HepG2 (cell line): Measurements from ENCODE around the gene CRYM. TPM values are rescaled to one million over a fixed set of nuclear protein-coding genes. Genes with fewer than 3 reads are reported as not detected.
A peak's percentile ranks its signal among the peaks of the same experiment; 100 is the strongest.

ENCODE experiments used
- HNRNPH1 ChIP-seq: fragments of 200-400 bp; formaldehyde crosslinking; optimal IDR thresholded peaks from 2 replicates; pipeline ENCODE3; 2017; ENCODE audit warnings: mild to moderate bottlenecking, low read depth, low read length
- HNRNPLL ChIP-seq: fragments of 200-400 bp; formaldehyde crosslinking; IDR thresholded peaks from 2 replicates; pipeline ENCODE4 v1.6.1; 2017; ENCODE audit warnings: mild to moderate bottlenecking, low read depth, low read length; ENCODE audit not compliant: poor library complexity, severe bottlenecking
- HOXA7 ChIP-seq: sonication (generic); formaldehyde crosslinking; IDR thresholded peaks from 2 replicates; pipeline ENCODE4 v1.8.1; 2022; ENCODE audit warnings: mild to moderate bottlenecking, missing genetic modification reagents, moderate library complexity
- JARID2 ChIP-seq: sonication (generic); formaldehyde crosslinking; IDR thresholded peaks from 2 replicates; pipeline ENCODE4 v1.8.1; 2023; ENCODE audit warnings: missing genetic modification reagents, inconsistent platforms; ENCODE audit not compliant: insufficient replicate concordance
- KDM4B ChIP-seq: sonication (generic); formaldehyde crosslinking; IDR thresholded peaks from 2 replicates; pipeline ENCODE4 v1.4.0; 2020; ENCODE audit warnings: missing genetic modification reagents
- MYPOP ChIP-seq: sonication (generic); formaldehyde crosslinking; IDR thresholded peaks from 2 replicates; pipeline ENCODE4 v1.8.1; 2023; ENCODE audit warnings: mild to moderate bottlenecking, moderate library complexity, missing genetic modification reagents
- PHB2 ChIP-seq: fragments of 450-650 bp; IDR thresholded peaks from 2 replicates; pipeline ENCODE4 v1.6.1; 2018; ENCODE audit not compliant: partially characterized antibody
- RXRB ChIP-seq: IDR thresholded peaks from 2 replicates; pipeline ENCODE4 v1.6.1; 2016; ENCODE audit warnings: borderline replicate concordance, missing genetic modification reagents, missing compliant biosample characterization
- SOX13 ChIP-seq, 3 experiments: fragments of 450-650 bp in 1 of 3; sonication (generic) in 1 of 3; formaldehyde crosslinking in 1 of 3; IDR thresholded peaks in 2 of 3; conservative IDR thresholded peaks in 1 of 3; 2 replicates each; pipeline versions ENCODE4 v1.5.0 to v1.6.1; 2016 to 2020; ENCODE audit warnings: antibody characterized with exemption in 1 of 3, mild to moderate bottlenecking in 1 of 3, missing compliant biosample characterization in 1 of 3, missing genetic modification reagents in 1 of 3, moderate library complexity in 1 of 3
- TEAD3 ChIP-seq: optimal IDR thresholded peaks from 2 replicates; pipeline ENCODE3; 2016; ENCODE audit warnings: borderline replicate concordance
- ZNF136 ChIP-seq: sonication (generic); formaldehyde crosslinking; IDR thresholded peaks from 2 replicates; pipeline ENCODE4 v1.8.1; 2022; ENCODE audit warnings: low read depth, mild to moderate bottlenecking, moderate library complexity, missing genetic modification reagents
- ZNF160 ChIP-seq: sonication (generic); formaldehyde crosslinking; IDR thresholded peaks from 2 replicates; pipeline ENCODE4 v1.8.0; 2022; ENCODE audit warnings: mild to moderate bottlenecking, inconsistent platforms, missing genetic modification reagents
- ZNF253 ChIP-seq: sonication (generic); formaldehyde crosslinking; IDR thresholded peaks from 2 replicates; pipeline ENCODE4 v1.8.0; 2022; ENCODE audit warnings: mild to moderate bottlenecking, missing genetic modification reagents, borderline replicate concordance
- ZNF280B ChIP-seq: sonication (generic); formaldehyde crosslinking; IDR thresholded peaks from 2 replicates; pipeline ENCODE4 v1.5.0; 2020; ENCODE audit warnings: missing genetic modification reagents, mild to moderate bottlenecking, borderline replicate concordance
- ZNF354B ChIP-seq: sonication (generic); formaldehyde crosslinking; IDR thresholded peaks from 2 replicates; pipeline ENCODE4 v1.8.0; 2022; ENCODE audit warnings: mild to moderate bottlenecking, missing genetic modification reagents
- polyA plus RNA-seq, 8 experiments: library from polyadenylated mRNA; depleted of rRNA in 3 of 8; stranded (reverse) in 7 of 8; unstranded in 1 of 8; fragments of >200 nt; fragmentation: Illumina TruSeq in 4 of 8; extraction: Trizol in 4 of 8; gene quantifications; 2 replicates each; pipeline versions ENCODE4 v1.2.1 to v1.2.3, GENCODE V29; 2011 to 2016; ENCODE audit warnings: low read depth in 4 of 8, missing spikeins in 1 of 8, mixed read lengths in 1 of 8; ENCODE audit not compliant: insufficient read depth in 1 of 8
- total RNA-seq, 5 experiments: library from RNA; depleted of rRNA; stranded (reverse); fragments of >200 nt; fragmentation: Illumina TruSeq; extraction: Trizol; gene quantifications; 2 replicates each; pipeline ENCODE4 v1.2.3, GENCODE V29; 2016; ENCODE audit warnings: low read depth in 1 of 5
- TF ChIP-seq, protein P1 (sequence below): sonication (generic); formaldehyde crosslinking; IDR thresholded peaks from 2 replicates; pipeline ENCODE4 v1.5.1; 2020; ENCODE audit warnings: missing genetic modification reagents, mild to moderate bottlenecking, borderline replicate concordance
- TF ChIP-seq, protein P2 (sequence below): sonication (generic); formaldehyde crosslinking; IDR thresholded peaks from 2 replicates; pipeline ENCODE4 v1.8.0; 2022; ENCODE audit warnings: mild to moderate bottlenecking, missing genetic modification reagents, borderline replicate concordance
- TF ChIP-seq, protein P3 (sequence below): IDR thresholded peaks from 2 replicates; pipeline ENCODE4 v1.4.0; 2020; ENCODE audit warnings: mild to moderate bottlenecking, missing genetic modification reagents

Gene CRYM
- total and polyA plus RNA-seq, 2 of the 13 experiments (the other 11 are each of a cell fraction or from before 2014, with no cell fraction given) = 1.9 to 2.2 TPM

GRCh38 chr16:21233521-21234150 is 44.5 kb downstream of the CRYM start, which contains the start of gene ANKS4B (continued):
- TF ChIP-seq ZNF280B (CRISPR knock-in tag) (no peak), SOX13 (IDR thresholded peaks at IDR 0.05) (peak; percentile 52; the same call in 1 of the 2 replicates), SOX13 (CRISPR knock-in tag; conservative IDR thresholded peaks at IDR 0.05 in 1 of 2, IDR thresholded peaks at IDR 0.05 in 1 of 2) (peak; percentile 58 to 95; a peak in 2 of 4 replicates), HOXA7 (no peak), JARID2 (CRISPR knock-in tag) (peak; percentile 87), PHB2 (no peak), HNRNPH1 (no peak), HNRNPLL (no peak), RXRB (CRISPR knock-in tag) (peak; percentile 99), ZNF160 (CRISPR knock-in tag) (peak; percentile 80; the same call in 1 of the 2 replicates), ZNF136 (CRISPR knock-in tag) (peak; percentile 78; the same call in 1 of the 2 replicates), ZNF354B (CRISPR knock-in tag) (no peak), ZNF253 (CRISPR knock-in tag) (no peak), TEAD3 (peak; percentile 91), KDM4B (CRISPR knock-in tag) (peak; percentile 86), MYPOP (peak; percentile 92)
- TF ChIP-seq, protein P1, sequence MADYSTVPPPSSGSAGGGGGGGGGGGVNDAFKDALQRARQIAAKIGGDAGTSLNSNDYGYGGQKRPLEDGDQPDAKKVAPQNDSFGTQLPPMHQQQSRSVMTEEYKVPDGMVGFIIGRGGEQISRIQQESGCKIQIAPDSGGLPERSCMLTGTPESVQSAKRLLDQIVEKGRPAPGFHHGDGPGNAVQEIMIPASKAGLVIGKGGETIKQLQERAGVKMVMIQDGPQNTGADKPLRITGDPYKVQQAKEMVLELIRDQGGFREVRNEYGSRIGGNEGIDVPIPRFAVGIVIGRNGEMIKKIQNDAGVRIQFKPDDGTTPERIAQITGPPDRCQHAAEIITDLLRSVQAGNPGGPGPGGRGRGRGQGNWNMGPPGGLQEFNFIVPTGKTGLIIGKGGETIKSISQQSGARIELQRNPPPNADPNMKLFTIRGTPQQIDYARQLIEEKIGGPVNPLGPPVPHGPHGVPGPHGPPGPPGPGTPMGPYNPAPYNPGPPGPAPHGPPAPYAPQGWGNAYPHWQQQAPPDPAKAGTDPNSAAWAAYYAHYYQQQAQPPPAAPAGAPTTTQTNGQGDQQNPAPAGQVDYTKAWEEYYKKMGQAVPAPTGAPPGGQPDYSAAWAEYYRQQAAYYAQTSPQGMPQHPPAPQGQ = no peak
- TF ChIP-seq, protein P2, sequence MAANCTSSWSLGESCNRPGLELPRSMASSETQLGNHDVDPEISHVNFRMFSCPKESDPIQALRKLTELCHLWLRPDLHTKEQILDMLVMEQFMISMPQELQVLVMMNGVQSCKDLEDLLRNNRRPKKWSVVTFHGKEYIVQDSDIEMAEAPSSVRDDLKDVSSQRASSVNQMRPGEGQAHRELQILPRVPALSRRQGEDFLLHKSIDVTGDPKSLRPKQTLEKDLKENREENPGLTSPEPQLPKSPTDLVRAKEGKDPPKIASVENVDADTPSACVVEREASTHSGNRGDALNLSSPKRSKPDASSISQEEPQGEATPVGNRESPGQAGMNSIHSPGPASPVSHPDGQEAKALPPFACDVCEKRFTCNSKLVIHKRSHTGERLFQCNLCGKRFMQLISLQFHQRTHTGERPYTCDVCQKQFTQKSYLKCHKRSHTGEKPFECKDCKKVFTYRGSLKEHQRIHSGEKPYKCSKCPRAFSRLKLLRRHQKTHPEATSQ (CRISPR knock-in tag) = peak; percentile 75; the same call in 1 of the 2 replicates
- TF ChIP-seq, protein P3, sequence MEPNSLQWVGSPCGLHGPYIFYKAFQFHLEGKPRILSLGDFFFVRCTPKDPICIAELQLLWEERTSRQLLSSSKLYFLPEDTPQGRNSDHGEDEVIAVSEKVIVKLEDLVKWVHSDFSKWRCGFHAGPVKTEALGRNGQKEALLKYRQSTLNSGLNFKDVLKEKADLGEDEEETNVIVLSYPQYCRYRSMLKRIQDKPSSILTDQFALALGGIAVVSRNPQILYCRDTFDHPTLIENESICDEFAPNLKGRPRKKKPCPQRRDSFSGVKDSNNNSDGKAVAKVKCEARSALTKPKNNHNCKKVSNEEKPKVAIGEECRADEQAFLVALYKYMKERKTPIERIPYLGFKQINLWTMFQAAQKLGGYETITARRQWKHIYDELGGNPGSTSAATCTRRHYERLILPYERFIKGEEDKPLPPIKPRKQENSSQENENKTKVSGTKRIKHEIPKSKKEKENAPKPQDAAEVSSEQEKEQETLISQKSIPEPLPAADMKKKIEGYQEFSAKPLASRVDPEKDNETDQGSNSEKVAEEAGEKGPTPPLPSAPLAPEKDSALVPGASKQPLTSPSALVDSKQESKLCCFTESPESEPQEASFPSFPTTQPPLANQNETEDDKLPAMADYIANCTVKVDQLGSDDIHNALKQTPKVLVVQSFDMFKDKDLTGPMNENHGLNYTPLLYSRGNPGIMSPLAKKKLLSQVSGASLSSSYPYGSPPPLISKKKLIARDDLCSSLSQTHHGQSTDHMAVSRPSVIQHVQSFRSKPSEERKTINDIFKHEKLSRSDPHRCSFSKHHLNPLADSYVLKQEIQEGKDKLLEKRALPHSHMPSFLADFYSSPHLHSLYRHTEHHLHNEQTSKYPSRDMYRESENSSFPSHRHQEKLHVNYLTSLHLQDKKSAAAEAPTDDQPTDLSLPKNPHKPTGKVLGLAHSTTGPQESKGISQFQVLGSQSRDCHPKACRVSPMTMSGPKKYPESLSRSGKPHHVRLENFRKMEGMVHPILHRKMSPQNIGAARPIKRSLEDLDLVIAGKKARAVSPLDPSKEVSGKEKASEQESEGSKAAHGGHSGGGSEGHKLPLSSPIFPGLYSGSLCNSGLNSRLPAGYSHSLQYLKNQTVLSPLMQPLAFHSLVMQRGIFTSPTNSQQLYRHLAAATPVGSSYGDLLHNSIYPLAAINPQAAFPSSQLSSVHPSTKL (CRISPR knock-in tag) = peak; percentile 99
